A549 (cell line): ENCODE measurements around the gene NKX6-2. TPM values are rescaled to one million over a fixed set of nuclear protein-coding genes. Genes with fewer than 3 reads are reported as not detected.

Experiments used
- ATAC-seq, 2 experiments: fragments of 200-7000 bp in 1 of 2; fragments of >200 bp in 1 of 2; cut with Nextera tagmentation in 1 of 2; cut with Tn5 transposase in 1 of 2; 3 replicates each; pipeline versions ENCODE4 v1.8.0 to v1.9.1; 2018 to 2020; ENCODE audit warnings: mild to moderate bottlenecking in 1 of 2, moderate library complexity in 1 of 2
- CTCF ChIA-PET: fragments of 300-600 bp; sonication (Branson Sonifier 250); formaldehyde crosslinking; extraction: SDS; loops from one replicate; lab custom pipeline; 2021; ENCODE audit warnings: antibody characterized with exemption, inconsistent platforms; lab: Yijun Ruan, JAX
- POLR2A ChIA-PET: fragments of 350-600 bp; formaldehyde crosslinking; extraction: SDS; loops from one replicate; lab custom pipeline; 2021; ENCODE audit warnings: antibody characterized with exemption, inconsistent platforms; lab: Yijun Ruan, JAX
- DNase-seq, 2 experiments: peaks; one replicate each; pipeline versions ENCODE4 v3.0.0 to v3.0.0-alpha.2; 2011 to 2016; ENCODE audit warnings: low read depth in 1 of 2, low spot score in 1 of 2
- FAIRE-seq: peaks from 2 replicates; lab custom pipeline; 2011; peaks lifted over from hg19 to GRCh38; lab: Jason Lieb, UNC
- H3K27ac ChIP-seq, 2 experiments: fragments of >200 bp; sonication (Bioruptor Twin); formaldehyde crosslinking; 3 replicates each; pipeline ENCODE4 v1.5.1; 2016 to 2017
- H3K4me1 ChIP-seq: fragments of >200 bp; sonication (Bioruptor Twin); formaldehyde crosslinking; 3 replicates; pipeline ENCODE4 v1.6.1; 2016
- H3K4me2 ChIP-seq: fragments of >200 bp; sonication (Bioruptor Twin); formaldehyde crosslinking; 3 replicates; pipeline ENCODE4 v1.6.1; 2016
- H3K4me3 ChIP-seq: fragments of >200 bp; sonication (Bioruptor Twin); formaldehyde crosslinking; 3 replicates; pipeline ENCODE4 v1.5.1; 2016
- H3K9me3 ChIP-seq: fragments of >200 bp; sonication (Bioruptor Twin); formaldehyde crosslinking; 3 replicates; pipeline ENCODE4 v1.6.1; 2016
- ATOH8 ChIP-seq: fragments of 250-450 bp; sonication (Bioruptor Pico); IDR thresholded peaks from 2 replicates; pipeline ENCODE4 v1.5.0; 2020; ENCODE audit warnings: low read depth, mild to moderate bottlenecking, moderate library complexity
- BHLHE40 ChIP-seq: IDR thresholded peaks from 2 replicates; pipeline ENCODE4 v1.6.1; 2012; ENCODE audit warnings: low read depth, low read length, inconsistent platforms
- CBX8 ChIP-seq: fragments of 200-600 bp; sonication (generic); IDR thresholded peaks from 2 replicates; pipeline ENCODE4 v1.6.1; 2016
- CHD2 ChIP-seq: fragments of 150-350 bp; IDR thresholded peaks from 2 replicates; pipeline ENCODE4 v1.6.1; 2014; ENCODE audit warnings: low read length; ENCODE audit not compliant: partially characterized antibody
- CHD4 ChIP-seq: fragments of 200-600 bp; sonication (generic); IDR thresholded peaks from 2 replicates; pipeline ENCODE4 v1.6.1; 2016; ENCODE audit warnings: antibody characterized with exemption, mild to moderate bottlenecking, borderline replicate concordance
- CTCF ChIP-seq: fragments of >200 bp; sonication (Bioruptor Twin); formaldehyde crosslinking; IDR thresholded peaks from 3 replicates; pipeline ENCODE4 v1.5.1; 2016
- ELK1 ChIP-seq: fragments of 150-350 bp; IDR thresholded peaks from 2 replicates; pipeline ENCODE4 v1.6.1; 2014; ENCODE audit warnings: low read depth, mild to moderate bottlenecking, low read length
- ESRRA ChIP-seq: fragments of 150-350 bp; IDR thresholded peaks from 2 replicates; pipeline ENCODE4 v1.6.1; 2014; ENCODE audit warnings: mild to moderate bottlenecking, low read length, borderline replicate concordance
- GATA3 ChIP-seq: IDR thresholded peaks from 2 replicates; pipeline ENCODE4 v1.6.1; 2012; ENCODE audit warnings: borderline replicate concordance
- HOXA7 ChIP-seq: fragments of 250-450 bp; sonication (Bioruptor Pico); IDR thresholded peaks from 2 replicates; pipeline ENCODE4 v1.5.0; 2020; ENCODE audit warnings: mild to moderate bottlenecking, moderate library complexity
- HOXB5 ChIP-seq: fragments of 250-450 bp; sonication (Bioruptor Pico); IDR thresholded peaks from 2 replicates; pipeline ENCODE4 v1.5.0; 2020; ENCODE audit warnings: mild to moderate bottlenecking, moderate library complexity
- JUNB ChIP-seq: fragments of >200 bp; sonication (Bioruptor Twin); formaldehyde crosslinking; IDR thresholded peaks from 2 replicates; pipeline ENCODE4 v1.6.1; 2016
- KDM1A ChIP-seq: fragments of 200-600 bp; sonication (generic); IDR thresholded peaks from 2 replicates; pipeline ENCODE4 v1.6.1; 2016; ENCODE audit warnings: low read depth, mild to moderate bottlenecking
- MAFK ChIP-seq: fragments of 450-650 bp; IDR thresholded peaks from 2 replicates; pipeline ENCODE4 v1.6.1; 2014; ENCODE audit not compliant: partially characterized antibody
- MAX ChIP-seq: IDR thresholded peaks from 2 replicates; pipeline ENCODE4 v1.6.1; 2012
- MAZ ChIP-seq: fragments of 150-350 bp; IDR thresholded peaks from 2 replicates; pipeline ENCODE4 v1.6.1; 2014; ENCODE audit warnings: antibody characterized with exemption, low read depth, low read length, borderline replicate concordance
- NFE2L2 ChIP-seq: fragments of 150-350 bp; conservative IDR thresholded peaks from 2 replicates; pipeline ENCODE4 v1.6.1; 2014; ENCODE audit warnings: low read length
- RAD21 ChIP-seq, 2 experiments: fragments of >200 bp in 1 of 2; sonication (Bioruptor Twin) in 1 of 2; formaldehyde crosslinking in 1 of 2; IDR thresholded peaks in 1 of 2; conservative IDR thresholded peaks in 1 of 2; 2 replicates in 1 of 2; 3 replicates in 1 of 2; pipeline ENCODE4 v1.6.1; 2012 to 2018; ENCODE audit warnings: inconsistent platforms in 1 of 2
- SREBF2 ChIP-seq: fragments of 450-650 bp; IDR thresholded peaks from 2 replicates; pipeline ENCODE4 v1.6.1; 2014; ENCODE audit warnings: mild to moderate bottlenecking, moderate library complexity
- ZSCAN20 ChIP-seq: fragments of 250-450 bp; sonication (Bioruptor Pico); IDR thresholded peaks from 2 replicates; pipeline ENCODE4 v1.8.0; 2022; ENCODE audit warnings: mild to moderate bottlenecking, moderate library complexity
- WGBS: methylation state at CpG from one replicate; pipeline ENCODE4 v1.1.6; 2017; ENCODE audit errors: missing lambda C conversion rate; 5-methylcytosine and 5-hydroxymethylcytosine counted together
- polyA plus RNA-seq, 4 experiments: library from polyadenylated mRNA; depleted of rRNA in 3 of 4; stranded (reverse); fragments of >200 nt; fragmentation: RNase III in 1 of 4; extraction: RNeasy Plus Mini Kit Qiagen cat#74134 plus additional on column Dnase treatment in 1 of 4; gene quantifications; 2 replicates in 3 of 4; 3 replicates in 1 of 4; pipeline ENCODE4 v1.2.3, GENCODE V29; 2011 to 2017

Gene NKX6-2
- polyA plus RNA-seq, 2 of the 4 experiments (the other 2 are of a cell fraction), result not detected

GRCh38 chr10:132740588-132740987 is 45.4 kb downstream of the NKX6-2 start:
- FAIRE-seq, result no peak
- TF ChIP-seq KDM1A, result no peak
- TF ChIP-seq MAFK, result no peak
- no peak for TF ChIP-seq ATOH8
- TF ChIP-seq ELK1, result no peak
- no peak for TF ChIP-seq CBX8
- TF ChIP-seq, all 56 proteins: peak for 0
- Histone ChIP-seq H3K4me2 (no peak overlapping the region), H3K9me3 (no peaks in the 10 kb centered on the region), H3K4me3 (no peak overlapping the region), H3K27ac (no peak overlapping the region), H3K4me1 (no peaks in the 10 kb centered on the region)
- no peak for ATAC-seq
- POLR2A ChIA-PET, result no interaction called here
- no peak for DNase-seq
- CTCF ChIA-PET, result no interaction called here
- WGBS, result 53% methylated on average over 6 of the region's 6 CpGs

- no peaks in the 10 kb centered on the region for H3K4me1 ChIP-seq
- no peak for FAIRE-seq
- DNase-seq, result no peak
- no peak overlapping the region for H3K4me3 ChIP-seq
- ChIA-PET POLR2A (no interaction called here), CTCF (interaction anchor here (1.2 kb wide), 1 partner anchor 24 kb away, joined by 3 read pairs; no protein-coding TSS in a partner anchor)
- H3K9me3 ChIP-seq, result no peaks in the 10 kb centered on the region
- ATAC-seq, result no peak
- no peak overlapping the region for H3K27ac ChIP-seq
- no peak for TF ChIP-seq ATOH8
- TF ChIP-seq HOXA7 (CRISPR knock-in tag), result no peak
- no peak for TF ChIP-seq SREBF2
- TF ChIP-seq RAD21 (conservative IDR thresholded peaks at IDR 0.05 in 1 of 2, IDR thresholded peaks at IDR 0.05 in 1 of 2), result no peak
- no peak for TF ChIP-seq ZSCAN20 (CRISPR knock-in tag)
- no peak for TF ChIP-seq GATA3
- no peak for TF ChIP-seq HOXB5 (CRISPR knock-in tag)
- no peak for TF ChIP-seq JUNB
- TF ChIP-seq BHLHE40, result no peak
- no peak for TF ChIP-seq ESRRA
- TF ChIP-seq MAZ, result no peak
- no peak for TF ChIP-seq CHD2
- TF ChIP-seq MAX, result no peak
- TF ChIP-seq, all 56 proteins: peak for 0
- WGBS, result 81% methylated on average over 12 of the region's 14 CpGs
- no peak overlapping the region for H3K4me2 ChIP-seq
Measured at GRCh38 chr10:132739225-132739613, 46.7 kb downstream of the NKX6-2 start.

GRCh38 chr10:132738454-132739224 is 47.3 kb downstream of the NKX6-2 start:
- Histone ChIP-seq H3K4me1 (no peaks in the 10 kb centered on the region), H3K27ac (no peak overlapping the region), H3K4me2 (no peak overlapping the region), H3K9me3 (no peaks in the 10 kb centered on the region), H3K4me3 (no peak overlapping the region)
- CTCF ChIA-PET, result interaction anchor here (1.2 kb wide), 1 partner anchor 25 kb away, joined by 3 read pairs; no protein-coding TSS in a partner anchor
- ATAC-seq, result no peak
- no peak for FAIRE-seq
- POLR2A ChIA-PET, result no interaction called here
- TF ChIP-seq JUNB (no peak), ATOH8 (no peak), NFE2L2 (no peak), RAD21 (conservative IDR thresholded peaks at IDR 0.05 in 1 of 2, IDR thresholded peaks at IDR 0.05 in 1 of 2) (no peak), CTCF (no peak), CHD4 (no peak)
- WGBS, result 89% methylated on average over 21 of the region's 25 CpGs
- DNase-seq, result no peak
